Upper lobe of left lung (tissue), 6 donors: ENCODE measurements around the gene XIST. TPM values are rescaled to one million over a fixed set of nuclear protein-coding genes. Genes with fewer than 3 reads are reported as not detected.
"Not testable (repeated sequence)": the region's sequence is repeated elsewhere in the genome, so short reads cannot be mapped to it uniquely, and the experiment has no call there.

Source experiments
- ATAC-seq, 2 donors: fragments of 200-7000 bp; cut with Tn5 transposase; one replicate each; pipeline ENCODE4 v1.9.1; 2022; ENCODE audit warnings: mild to moderate bottlenecking in 2 of 2, moderate library complexity in 2 of 2; ENCODE audit not compliant: low FRiP score in 2 of 2
- DNase-seq, 2 donors: peaks; one replicate each; pipeline ENCODE4 v3.0.0-alpha.2; 2019 to 2020
- H3K27ac ChIP-seq, 4 donors: fragments of 200-600 bp; sonication (generic); one replicate each; pipeline ENCODE4 v1.5.1; 2016 to 2019
- H3K27me3 ChIP-seq, 4 donors: fragments of 200-600 bp; sonication (generic); one replicate each; pipeline ENCODE4 v1.5.1; 2017 to 2019
- H3K36me3 ChIP-seq, 4 donors: fragments of 200-600 bp; sonication (generic); one replicate each; pipeline ENCODE4 v1.5.1; 2016 to 2019
- H3K4me1 ChIP-seq, 4 donors: fragments of 200-600 bp; sonication (generic); one replicate each; pipeline ENCODE4 v1.5.1; 2018 to 2019
- H3K4me3 ChIP-seq, 4 donors: fragments of 200-600 bp; sonication (generic); one replicate each; pipeline ENCODE4 v1.5.1; 2017 to 2019; ENCODE audit warnings: mild to moderate bottlenecking in 2 of 4, moderate library complexity in 1 of 4
- H3K9me3 ChIP-seq, 4 donors: fragments of 200-600 bp; sonication (generic); one replicate each; pipeline ENCODE4 v1.5.1; 2018 to 2019
- CTCF ChIP-seq, 6 experiments: fragments of 450-650 bp in 4 of 6; fragments of 200-600 bp in 2 of 6; sonication (generic) in 2 of 6; IDR thresholded peaks; one replicate each; pipeline ENCODE4 v1.5.1; 2016 to 2019; ENCODE audit warnings: antibody characterized with exemption in 6 of 6
- EP300 ChIP-seq, 4 donors: sonication (generic); formaldehyde crosslinking; IDR thresholded peaks; one replicate each; pipeline ENCODE4 v1.5.1; 2017; ENCODE audit warnings: antibody characterized with exemption in 4 of 4, control low read depth in 2 of 4
- POLR2A ChIP-seq, 4 donors: fragments of 450-650 bp; IDR thresholded peaks; one replicate each; pipeline ENCODE4 v1.5.1; 2016 to 2017; ENCODE audit warnings: antibody characterized with exemption in 4 of 4, mild to moderate bottlenecking in 2 of 4
- POLR2AphosphoS5 ChIP-seq, 2 donors: sonication (generic); formaldehyde crosslinking; IDR thresholded peaks; one replicate each; pipeline ENCODE4 v1.5.1; 2017; ENCODE audit warnings: antibody characterized with exemption in 2 of 2
- WGBS, 2 donors: methylation state at CpG; one replicate each; pipeline ENCODE4 v1.1.5; 2017 to 2018; 5-methylcytosine and 5-hydroxymethylcytosine counted together
- total RNA-seq, 6 donors: library from RNA; depleted of rRNA in 4 of 6; stranded (reverse); fragments of >200 nt in 4 of 6; gene quantifications; one replicate each; pipeline versions ENCODE4 v1.1.0 to v1.2.1, GENCODE V29; 2016 to 2021
- donor health status: DM: no; HTN: no; CAD: no; lungs with moderate emphysema.
- donor health status: DM: no; HTN: yes; CAD: no; lungs with severe emphysema.

Gene XIST
- total RNA-seq, 6 donors from 2014 or later = under 0.01 to 402 (median 93.3) TPM

GRCh38 chrX:73822775-73823174 lies 29.7 kb downstream of the XIST start:
- no peak for ATAC-seq
- Histone ChIP-seq H3K9me3 (no peaks in the 10 kb centered on the region), H3K4me3 (no peak overlapping the region), H3K27me3 (no peaks in the 10 kb centered on the region), H3K4me1 (no peaks in the 10 kb centered on the region), H3K27ac (no peak overlapping the region), H3K36me3 (peaks cover 0 to 41% (median 5%) of the 10 kb centered on the region in 4 donors)
- 84 to 87% methylated on average over 4 of the region's 4 CpGs for WGBS, 2 donors
- DNase-seq = no peak
- TF ChIP-seq CTCF (IDR thresholded peaks at IDR 0.05) = no peak
- no peak for TF ChIP-seq EP300 (IDR thresholded peaks at IDR 0.05)
- TF ChIP-seq POLR2A (IDR thresholded peaks at IDR 0.05) = no peak
- no peak for TF ChIP-seq POLR2AphosphoS5 (IDR thresholded peaks at IDR 0.05)

DNA sequence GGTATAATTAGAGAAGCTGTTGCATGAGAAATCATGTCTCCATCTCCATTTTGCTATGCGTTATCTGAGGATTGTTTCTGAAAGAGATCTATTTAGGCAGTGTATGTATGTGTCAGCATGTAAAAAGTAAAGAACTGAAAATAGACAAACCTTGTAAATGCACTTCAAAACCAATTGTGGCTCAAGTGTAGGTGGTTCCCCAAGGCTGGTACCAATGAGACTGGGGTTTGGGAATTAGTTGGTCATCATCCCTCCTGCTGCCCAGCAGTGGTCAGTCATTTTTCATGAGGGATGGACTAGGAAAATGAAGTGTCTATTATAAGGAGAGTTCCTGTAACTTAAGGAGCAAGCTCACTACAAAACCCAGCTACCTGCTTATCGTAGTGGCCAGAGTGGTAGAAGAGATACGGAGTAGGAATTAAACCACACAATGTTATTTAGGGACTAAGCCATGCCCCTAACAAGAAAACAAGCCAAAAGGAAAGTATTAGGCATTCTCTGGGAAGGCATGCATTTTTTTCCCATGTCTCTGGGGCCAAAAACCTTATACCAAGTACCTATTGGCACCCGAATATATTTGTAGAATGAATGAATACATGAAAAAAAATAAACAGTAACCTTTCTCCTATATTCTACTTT lies 30.5 kb downstream of the XIST start:
- TF ChIP-seq POLR2AphosphoS5 (IDR thresholded peaks at IDR 0.05) (no peak), POLR2A (IDR thresholded peaks at IDR 0.05) (no peak), EP300 (IDR thresholded peaks at IDR 0.05) (no peak), CTCF (IDR thresholded peaks at IDR 0.05) (no peak)
- WGBS, 2 donors = 95% methylated on average over 4 of the region's 4 CpGs
- H3K9me3 ChIP-seq = no peaks in the 10 kb centered on the region
- no peaks in the 10 kb centered on the region for H3K4me1 ChIP-seq
- ATAC-seq (no peak), DNase-seq (no peak)
- H3K36me3 ChIP-seq = peaks cover 0 to 34% (median 3%) of the 10 kb centered on the region in 4 donors
- H3K27me3 ChIP-seq = no peaks in the 10 kb centered on the region
- H3K27ac ChIP-seq = no peak overlapping the region
- H3K4me3 ChIP-seq = no peak overlapping the region

DNA sequence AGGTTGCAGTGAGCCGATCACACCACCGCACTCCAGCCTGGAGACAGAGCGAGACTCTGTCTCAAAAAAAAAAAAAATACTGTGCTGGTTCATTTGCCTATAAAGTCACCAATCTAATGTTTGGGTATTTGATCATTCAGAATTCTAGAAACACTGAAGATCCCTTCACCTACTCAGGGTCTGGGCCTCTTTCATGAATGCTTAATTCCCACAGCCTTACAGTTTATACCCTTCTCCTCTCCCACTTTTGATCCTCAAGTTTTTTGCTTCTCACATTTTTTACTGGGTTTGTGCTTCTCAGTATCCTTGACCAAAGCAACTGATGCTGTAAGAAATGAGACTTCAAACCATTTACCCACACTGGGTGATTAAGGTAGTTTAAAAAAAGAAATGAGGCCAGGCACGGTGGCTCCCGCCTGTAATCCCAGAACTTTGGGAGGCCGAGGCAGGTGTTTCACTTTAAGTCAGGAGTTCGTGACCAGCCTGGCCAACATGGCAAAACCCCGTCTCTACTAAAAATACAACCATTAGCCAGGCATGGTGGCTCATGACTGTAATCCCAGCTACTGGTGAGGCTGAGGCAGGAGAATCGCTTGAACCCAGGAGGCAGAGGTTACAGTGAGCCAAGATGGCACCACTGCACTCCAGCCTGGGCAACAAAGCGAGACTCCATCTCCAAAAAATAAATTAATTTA lies 32.5 kb downstream of the XIST start:
- not testable (repeated sequence) for H3K27ac ChIP-seq, H3K9me3 ChIP-seq, H3K27me3 ChIP-seq, ATAC-seq, H3K4me1 ChIP-seq, DNase-seq, H3K4me3 ChIP-seq
- peaks cover 0 to 14% (median 0%) of the 10 kb centered on the region in 4 donors for H3K36me3 ChIP-seq
- 88 to 96% methylated on average over 7 to 10 of the region's 10 CpGs for WGBS, 2 donors

DNA sequence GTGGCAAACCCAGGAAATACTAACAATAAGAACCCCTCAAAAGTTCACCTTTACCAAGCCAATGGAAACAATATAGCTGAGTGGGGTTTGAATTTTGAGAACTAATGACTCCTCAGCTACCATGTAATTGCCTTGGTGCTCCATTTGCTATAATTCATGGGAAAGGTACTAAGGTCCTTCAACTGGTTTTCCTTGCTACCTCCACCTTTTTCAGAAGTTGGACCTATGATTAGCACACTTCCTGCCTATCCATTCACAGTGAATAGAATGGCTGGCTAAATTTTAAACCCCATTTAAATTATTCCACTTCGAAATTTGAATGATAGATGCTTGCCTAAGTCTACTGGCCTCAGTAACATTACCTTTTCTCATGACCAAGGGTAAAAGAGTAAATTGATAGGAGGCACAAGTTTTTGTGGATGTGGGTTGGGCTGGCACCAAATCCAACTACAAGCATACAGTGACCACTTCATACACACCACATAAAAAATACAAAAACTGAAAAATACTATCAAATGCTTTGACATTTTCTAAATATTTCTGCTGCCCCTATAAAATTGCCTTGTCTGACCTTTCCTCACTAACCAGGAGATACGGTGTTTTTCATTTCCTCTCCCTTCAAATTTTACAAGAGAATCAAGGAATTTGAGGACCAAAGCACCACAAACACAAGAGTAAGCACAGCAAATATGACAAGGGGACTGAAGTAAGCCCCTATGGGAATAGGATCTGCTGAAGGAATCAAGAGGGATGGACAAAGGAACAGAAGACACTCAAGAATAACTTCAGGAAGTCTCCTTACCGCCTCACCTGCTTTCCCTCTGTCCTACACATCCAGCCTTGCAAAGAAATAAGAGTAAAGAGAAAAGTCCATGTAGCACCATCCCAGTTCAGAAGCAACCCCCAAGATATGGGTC lies 34.1 kb downstream of the XIST start:
- 73 to 89% methylated on average over 3 of the region's 3 CpGs for WGBS, 2 donors
- Histone ChIP-seq H3K27me3 (no peaks in the 10 kb centered on the region), H3K4me3 (no peak overlapping the region), H3K36me3 (peaks cover 0 to 8% (median 0%) of the 10 kb centered on the region in 4 donors), H3K4me1 (no peaks in the 10 kb centered on the region), H3K27ac (no peak overlapping the region), H3K9me3 (no peaks in the 10 kb centered on the region)
- TF ChIP-seq POLR2A (IDR thresholded peaks at IDR 0.05) (no peak), EP300 (IDR thresholded peaks at IDR 0.05) (no peak)
- no peak for ATAC-seq
- no peak for DNase-seq

DNA sequence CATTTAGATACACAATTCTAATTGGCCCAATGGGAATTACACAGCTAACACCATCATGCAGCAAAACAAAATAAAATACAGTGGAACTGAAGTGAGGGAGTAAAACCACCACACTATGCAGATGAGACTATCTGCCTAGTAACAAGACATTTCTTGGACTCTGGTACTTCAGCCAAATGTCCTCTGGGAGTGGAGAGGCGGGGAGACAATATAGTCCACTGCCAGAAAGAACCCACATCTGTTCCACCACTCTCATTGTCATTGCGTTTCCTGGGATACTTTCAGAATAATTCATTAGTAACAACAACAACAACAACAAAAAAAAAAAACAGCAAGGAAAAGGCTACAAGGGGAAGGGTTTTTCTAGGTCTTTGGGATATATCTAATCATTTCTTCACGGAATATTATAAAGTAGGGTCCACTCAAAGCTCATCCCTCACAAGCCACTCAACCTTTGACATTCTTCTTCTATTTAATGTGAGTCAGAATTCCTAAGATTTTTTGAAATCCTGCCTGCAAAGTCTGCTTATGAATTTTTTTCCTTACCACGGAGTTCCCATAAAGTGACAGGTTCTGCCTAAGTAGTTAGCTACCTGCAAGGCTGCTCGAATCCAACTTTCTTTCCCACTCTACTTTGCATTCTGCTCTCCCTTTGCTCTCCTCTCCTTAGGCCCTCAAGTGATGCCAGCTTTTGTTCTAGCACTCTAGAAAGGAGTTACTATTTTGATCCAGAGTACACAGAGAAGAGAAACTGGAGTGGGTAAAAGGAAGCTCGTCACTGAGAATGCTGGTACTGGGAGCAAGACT lies 34.9 kb downstream of the XIST start:
- no peak for ATAC-seq
- no peak for TF ChIP-seq POLR2A (IDR thresholded peaks at IDR 0.05)
- no peak for TF ChIP-seq POLR2AphosphoS5 (IDR thresholded peaks at IDR 0.05)
- no peak for TF ChIP-seq EP300 (IDR thresholded peaks at IDR 0.05)
- TF ChIP-seq CTCF (IDR thresholded peaks at IDR 0.05) = no peak
- no peak for DNase-seq
- Histone ChIP-seq H3K27ac (no peak overlapping the region), H3K9me3 (no peaks in the 10 kb centered on the region), H3K4me1 (no peaks in the 10 kb centered on the region), H3K27me3 (no peaks in the 10 kb centered on the region), H3K4me3 (no peak overlapping the region), H3K36me3 (peaks cover 0 to 1% (median 0%) of the 10 kb centered on the region in 4 donors)
- 73 to 75% methylated on average over 6 of the region's 6 CpGs for WGBS, 2 donors
